EL (cell line): ENCODE data around the gene GCNT4.

Source experiments
- DNase-seq: peaks from one replicate; pipeline ENCODE4 v3.0.0-alpha.2; 2016

Gene GCNT4

GRCh38 chr5:75012748-75013147 lies 39.6 kb downstream of the GCNT4 start:
- no peak for DNase-seq

DNA sequence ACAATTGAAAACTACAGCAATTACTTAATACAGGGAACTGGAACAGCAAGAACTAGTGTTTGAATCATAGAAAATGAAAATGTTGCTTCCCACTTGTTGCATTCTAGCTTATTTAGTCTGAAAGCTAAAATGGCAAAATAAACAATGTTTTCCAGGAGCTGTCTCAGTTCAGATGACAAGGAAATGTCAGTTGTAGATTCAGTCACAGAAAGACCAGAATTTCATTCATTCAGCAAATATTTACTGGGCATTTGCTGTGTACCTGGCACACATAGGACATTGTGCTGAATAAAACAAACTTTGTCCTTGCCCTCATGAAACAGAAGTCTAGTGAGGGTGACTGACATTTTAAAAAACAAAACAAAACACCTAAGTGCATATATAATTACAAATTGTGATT lies 41.5 kb downstream of the GCNT4 start:
- no peak for DNase-seq

- DNase-seq, result no peak
These were observed 42.6 kb downstream of the GCNT4 start for GRCh38 chr5:75009556-75010345.

DNA sequence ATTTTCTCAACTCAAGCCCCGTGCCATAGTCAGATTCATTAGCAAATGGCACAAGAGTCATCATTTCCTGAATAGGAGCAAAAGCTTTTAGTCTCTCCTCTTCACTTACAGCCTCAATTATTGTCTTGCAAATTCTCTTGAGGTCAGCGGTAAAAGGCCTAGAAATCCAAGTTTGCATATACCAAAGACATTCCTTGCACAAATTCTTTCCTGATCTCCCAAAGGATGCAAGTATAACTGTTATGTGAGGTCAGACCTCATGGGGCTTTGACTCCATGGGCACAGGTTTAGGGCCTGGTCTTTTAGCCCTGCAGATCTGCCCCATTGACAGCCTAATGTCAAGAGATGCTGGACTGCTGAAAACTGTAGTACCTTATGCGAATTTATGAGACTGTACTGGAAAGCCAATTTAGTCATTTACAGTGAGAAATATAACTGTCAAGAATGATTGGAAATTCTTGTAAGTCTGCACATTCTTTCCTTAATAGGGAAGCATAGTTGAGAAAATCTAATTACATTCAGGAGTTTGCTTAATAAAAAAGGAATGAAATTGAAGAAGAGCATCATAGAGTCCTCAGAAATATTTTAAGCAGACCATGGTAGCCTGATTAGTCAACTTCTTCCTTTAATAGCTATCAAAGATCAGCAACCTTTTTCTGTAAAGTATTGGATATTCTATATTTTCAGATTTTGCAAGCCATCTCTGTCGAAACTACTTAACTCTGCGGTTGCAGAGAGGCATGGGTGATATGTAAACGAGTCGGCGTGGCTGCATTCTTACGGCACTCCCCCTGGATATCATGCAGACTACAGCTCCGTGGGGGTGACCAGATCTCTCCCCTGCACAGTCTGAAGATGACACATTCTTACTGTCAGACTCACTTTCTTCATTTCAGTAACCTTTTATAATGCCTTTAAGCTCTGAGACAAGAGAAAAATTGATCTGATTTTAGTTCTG lies 45.2 kb downstream of the GCNT4 start:
- DNase-seq, result peak; percentile 77

- DNase-seq, result no peak
These were observed 46.8 kb downstream of the GCNT4 start for GRCh38 chr5:75005561-75005960.
